GM19193 (cell line): Measurements from ENCODE around the gene CASTOR1.

Source experiments
- POLR2A ChIP-seq: IDR thresholded peaks from 4 replicates; pipeline ENCODE4 v1.6.1; 2011; ENCODE audit not compliant: insufficient read depth, insufficient read length; ENCODE audit errors: extremely low read depth

CASTOR1 gene

GRCh38 chr22:30308518-30309230, 19.4 kb upstream of the CASTOR1 start:
- TF ChIP-seq POLR2A, result no peak

- TF ChIP-seq POLR2A, result no peak
These were observed 18.8 kb upstream of the CASTOR1 start for GRCh38 chr22:30308093-30308492.

GRCh38 chr22:30307041-30307574, 17.8 kb upstream of the CASTOR1 start:
- TF ChIP-seq POLR2A, result no peak

GRCh38 chr22:30306627-30307011, 17.3 kb upstream of the CASTOR1 start:
- no peak for TF ChIP-seq POLR2A

GRCh38 chr22:30305906-30306626, 16.8 kb upstream of the CASTOR1 start:
- TF ChIP-seq POLR2A, result no peak

- peak; percentile 67 for TF ChIP-seq POLR2A
These were observed 16.2 kb upstream of the CASTOR1 start for GRCh38 chr22:30305519-30305905.

GRCh38 chr22:30304495-30305244, 15.4 kb upstream of the CASTOR1 start:
- TF ChIP-seq POLR2A, result no peak

GRCh38 chr22:30302810-30303138, 13.5 kb upstream of the CASTOR1 start:
- TF ChIP-seq POLR2A, result no peak

- no peak for TF ChIP-seq POLR2A
These were observed 12.9 kb upstream of the CASTOR1 start for GRCh38 chr22:30301995-30302809.

GRCh38 chr22:30299322-30299721, 10.0 kb upstream of the CASTOR1 start:
- no peak for TF ChIP-seq POLR2A

GRCh38 chr22:30297991-30298701, 8.8 kb upstream of the CASTOR1 start:
- no peak for TF ChIP-seq POLR2A

- no peak for TF ChIP-seq POLR2A
These were observed 8.1 kb upstream of the CASTOR1 start for GRCh38 chr22:30297276-30297990.

GRCh38 chr22:30296833-30297232, 7.5 kb upstream of the CASTOR1 start:
- TF ChIP-seq POLR2A, result no peak
